Upper lobe of left lung (tissue), 6 donors: ENCODE measurements around the gene PTPRN2. TPM values are rescaled to one million over a fixed set of nuclear protein-coding genes. Genes with fewer than 3 reads are reported as not detected.

Source experiments
- ATAC-seq, 2 donors: fragments of 200-7000 bp; cut with Tn5 transposase; one replicate each; pipeline ENCODE4 v1.9.1; 2022; ENCODE audit warnings: mild to moderate bottlenecking in 2 of 2, moderate library complexity in 2 of 2; ENCODE audit not compliant: low FRiP score in 2 of 2
- DNase-seq, 2 donors: peaks; one replicate each; pipeline ENCODE4 v3.0.0-alpha.2; 2019 to 2020
- H3K27ac ChIP-seq, 4 donors: fragments of 200-600 bp; sonication (generic); one replicate each; pipeline ENCODE4 v1.5.1; 2016 to 2019
- H3K27me3 ChIP-seq, 4 donors: fragments of 200-600 bp; sonication (generic); one replicate each; pipeline ENCODE4 v1.5.1; 2017 to 2019
- H3K36me3 ChIP-seq, 4 donors: fragments of 200-600 bp; sonication (generic); one replicate each; pipeline ENCODE4 v1.5.1; 2016 to 2019
- H3K4me1 ChIP-seq, 4 donors: fragments of 200-600 bp; sonication (generic); one replicate each; pipeline ENCODE4 v1.5.1; 2018 to 2019
- H3K4me3 ChIP-seq, 4 donors: fragments of 200-600 bp; sonication (generic); one replicate each; pipeline ENCODE4 v1.5.1; 2017 to 2019; ENCODE audit warnings: mild to moderate bottlenecking in 2 of 4, moderate library complexity in 1 of 4
- H3K9me3 ChIP-seq, 4 donors: fragments of 200-600 bp; sonication (generic); one replicate each; pipeline ENCODE4 v1.5.1; 2018 to 2019
- CTCF ChIP-seq, 6 experiments: fragments of 450-650 bp in 4 of 6; fragments of 200-600 bp in 2 of 6; sonication (generic) in 2 of 6; IDR thresholded peaks; one replicate each; pipeline ENCODE4 v1.5.1; 2016 to 2019; ENCODE audit warnings: antibody characterized with exemption in 6 of 6
- EP300 ChIP-seq, 4 donors: sonication (generic); formaldehyde crosslinking; IDR thresholded peaks; one replicate each; pipeline ENCODE4 v1.5.1; 2017; ENCODE audit warnings: antibody characterized with exemption in 4 of 4, control low read depth in 2 of 4
- POLR2A ChIP-seq, 4 donors: fragments of 450-650 bp; IDR thresholded peaks; one replicate each; pipeline ENCODE4 v1.5.1; 2016 to 2017; ENCODE audit warnings: antibody characterized with exemption in 4 of 4, mild to moderate bottlenecking in 2 of 4
- POLR2AphosphoS5 ChIP-seq, 2 donors: sonication (generic); formaldehyde crosslinking; IDR thresholded peaks; one replicate each; pipeline ENCODE4 v1.5.1; 2017; ENCODE audit warnings: antibody characterized with exemption in 2 of 2
- WGBS, 2 donors: methylation state at CpG; one replicate each; pipeline ENCODE4 v1.1.5; 2017 to 2018; 5-methylcytosine and 5-hydroxymethylcytosine counted together
- total RNA-seq, 6 donors: library from RNA; depleted of rRNA in 4 of 6; stranded (reverse); fragments of >200 nt in 4 of 6; gene quantifications; one replicate each; pipeline versions ENCODE4 v1.1.0 to v1.2.1, GENCODE V29; 2016 to 2021
- donor health status: DM: no; HTN: no; CAD: no; lungs with moderate emphysema.
- donor health status: DM: no; HTN: yes; CAD: no; lungs with severe emphysema.

PTPRN2 gene
- total RNA-seq, 6 donors from 2014 or later = 3.3 to 7.9 (median 5.2) TPM

- WGBS, 2 donors = 90 to 97% methylated on average over 1 of the region's 1 CpG
- DNase-seq = no peak
- no peak for TF ChIP-seq CTCF (IDR thresholded peaks at IDR 0.05)
- TF ChIP-seq EP300 (IDR thresholded peaks at IDR 0.05) = no peak
- TF ChIP-seq POLR2AphosphoS5 (IDR thresholded peaks at IDR 0.05) = no peak
- no peak for TF ChIP-seq POLR2A (IDR thresholded peaks at IDR 0.05)
These were observed 947.5 kb downstream of the PTPRN2 start for GRCh38 chr7:157640144-157640543.

GRCh38 chr7:157638563-157638962 lies 949.1 kb downstream of the PTPRN2 start:
- Histone ChIP-seq H3K4me3 (no peak overlapping the region), H3K27me3 (no peaks in the 10 kb centered on the region), H3K9me3 (peaks cover 6 to 19% (median 8%) of the 10 kb centered on the region in 4 donors), H3K36me3 (no peaks in the 10 kb centered on the region), H3K27ac (no peak overlapping the region), H3K4me1 (no peaks in the 10 kb centered on the region)
- TF ChIP-seq POLR2AphosphoS5 (IDR thresholded peaks at IDR 0.05) (no peak), CTCF (IDR thresholded peaks at IDR 0.05) (no peak), POLR2A (IDR thresholded peaks at IDR 0.05) (no peak), EP300 (IDR thresholded peaks at IDR 0.05) (no peak)
- DNase-seq (no peak), ATAC-seq (no peak)
- 85 to 95% methylated on average over 6 to 8 of the region's 8 CpGs for WGBS, 2 donors

More at GRCh38 chr7:157640144-157640543, 947.5 kb downstream of the PTPRN2 start:
- Histone ChIP-seq H3K9me3 (peaks cover 6 to 19% (median 8%) of the 10 kb centered on the region in 4 donors), H3K36me3 (no peaks in the 10 kb centered on the region), H3K27ac (no peak overlapping the region), H3K4me1 (no peaks in the 10 kb centered on the region), H3K27me3 (no peaks in the 10 kb centered on the region), H3K4me3 (no peak overlapping the region)
- no peak for ATAC-seq

GRCh38 chr7:157637216-157637949 lies 950.2 kb downstream of the PTPRN2 start:
- no peak for DNase-seq
- H3K4me1 ChIP-seq = no peaks in the 10 kb centered on the region
- 76 to 78% methylated on average over 15 of the region's 15 CpGs for WGBS, 2 donors
- no peaks in the 10 kb centered on the region for H3K27me3 ChIP-seq
- no peak for ATAC-seq
- no peak overlapping the region for H3K27ac ChIP-seq
- no peak for TF ChIP-seq POLR2AphosphoS5 (IDR thresholded peaks at IDR 0.05)
- TF ChIP-seq POLR2A (IDR thresholded peaks at IDR 0.05) = no peak
- TF ChIP-seq EP300 (IDR thresholded peaks at IDR 0.05) = no peak
- TF ChIP-seq CTCF (IDR thresholded peaks at IDR 0.05) = no peak
- H3K4me3 ChIP-seq = no peak overlapping the region
- H3K9me3 ChIP-seq = peaks cover 6 to 19% (median 8%) of the 10 kb centered on the region in 4 donors
- no peaks in the 10 kb centered on the region for H3K36me3 ChIP-seq

GRCh38 chr7:157635669-157636068 lies 952.0 kb downstream of the PTPRN2 start:
- H3K27me3 ChIP-seq = no peaks in the 10 kb centered on the region
- ATAC-seq = no peak
- H3K4me1 ChIP-seq = no peaks in the 10 kb centered on the region
- no peak for DNase-seq
- peaks cover 4 to 11% (median 6%) of the 10 kb centered on the region in 4 donors for H3K9me3 ChIP-seq
- H3K36me3 ChIP-seq = no peaks in the 10 kb centered on the region
- WGBS, 2 donors = 86 to 90% methylated on average over 1 of the region's 1 CpG
- H3K4me3 ChIP-seq = no peak overlapping the region
- TF ChIP-seq POLR2AphosphoS5 (IDR thresholded peaks at IDR 0.05) (no peak), EP300 (IDR thresholded peaks at IDR 0.05) (no peak), POLR2A (IDR thresholded peaks at IDR 0.05) (no peak), CTCF (IDR thresholded peaks at IDR 0.05) (no peak)
- H3K27ac ChIP-seq = no peak overlapping the region

- peak in 1 of 2 donors; percentile 31 for ATAC-seq
- WGBS, 2 donors = 79 to 84% methylated on average over 6 of the region's 6 CpGs
- H3K27ac ChIP-seq = no peak overlapping the region
These were observed 952.5 kb downstream of the PTPRN2 start for GRCh38 chr7:157635148-157635500.

More at GRCh38 chr7:157635148-157635500, 952.5 kb downstream of the PTPRN2 start:
- Histone ChIP-seq H3K36me3 (no peaks in the 10 kb centered on the region), H3K4me3 (no peak overlapping the region), H3K9me3 (peaks cover under 1 to 7% (median 2%) of the 10 kb centered on the region in 4 donors), H3K27me3 (no peaks in the 10 kb centered on the region), H3K4me1 (no peaks in the 10 kb centered on the region)
- no peak for TF ChIP-seq CTCF (IDR thresholded peaks at IDR 0.05)
- TF ChIP-seq POLR2AphosphoS5 (IDR thresholded peaks at IDR 0.05) = no peak
- no peak for TF ChIP-seq POLR2A (IDR thresholded peaks at IDR 0.05)
- no peak for TF ChIP-seq EP300 (IDR thresholded peaks at IDR 0.05)
- DNase-seq = no peak
